ENCODE data around the gene FBN1. TPM values are rescaled to one million over a fixed set of nuclear protein-coding genes. Genes with fewer than 3 reads are reported as not detected.

Gene FBN1
- total and polyA plus RNA-seq, 4 experiments from 2014 or later = 0.20 to 0.22 TPM; not detected in 2

DNA sequence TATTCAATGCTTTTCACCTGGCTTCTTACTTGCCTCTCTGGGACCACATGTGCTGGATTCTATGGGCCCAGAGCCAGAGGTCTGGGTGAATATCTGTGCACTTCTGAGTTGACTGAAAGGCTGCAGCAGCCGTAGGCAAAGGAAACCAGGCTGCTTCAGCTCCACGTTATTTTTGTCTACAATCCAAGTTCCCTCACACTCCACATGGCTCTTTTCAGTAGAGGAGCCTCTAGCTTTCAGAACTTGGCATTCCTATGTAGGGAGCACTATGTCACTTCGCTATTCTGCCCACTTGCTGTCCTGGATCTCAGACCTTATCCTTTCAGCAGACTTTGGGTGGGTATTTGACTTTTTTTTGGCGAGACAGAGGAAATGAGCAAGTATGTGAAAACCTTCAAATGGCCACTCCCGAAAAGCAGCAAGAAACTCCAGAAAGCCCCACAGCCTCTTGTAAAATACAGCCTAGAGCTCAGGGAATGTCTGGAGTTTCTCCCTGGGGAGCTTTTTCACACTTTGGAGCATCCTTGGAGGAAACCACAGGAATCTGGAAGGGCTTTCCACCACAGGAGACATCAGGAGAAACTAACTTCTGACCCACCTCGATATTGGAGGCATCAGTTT, 233.4 kb downstream of the FBN1 start:
- H3K27me3 Mint-ChIP-seq = peaks cover 2 to 3% of the 10 kb centered on the region in 2 donors
- DNase-seq = no peak
- no peaks in the 10 kb centered on the region for H3K9me3 Mint-ChIP-seq
- no peak overlapping the region for H3K4me3 ChIP-seq (ENCODE audit: low read length in 2 of 2)
- H3K4me3 Mint-ChIP-seq = no peak overlapping the region
- H3K36me3 ChIP-seq (ENCODE audit: insufficient read depth, low read length) = no peaks in the 10 kb centered on the region
- no peaks in the 10 kb centered on the region for H3K36me3 Mint-ChIP-seq
- POLR2A ChIA-PET (ENCODE audit: partially characterized antibody) = no interaction called here
- H3K4me1 ChIP-seq (ENCODE audit: insufficient read depth, low read length) = no peaks in the 10 kb centered on the region
- no peaks in the 10 kb centered on the region for H3K27me3 ChIP-seq (ENCODE audit: insufficient read depth, low read length)
- intact Hi-C loops (cut with micrococcal nuclease) = no loop called here
- CTCF ChIA-PET (ENCODE audit: partially characterized antibody) = no interaction called here
- no peaks in the 10 kb centered on the region for H3K9me3 ChIP-seq (ENCODE audit: control insufficient read depth in 1 of 2, low read length in 2 of 2)
- no peak overlapping the region for H3K27ac ChIP-seq (ENCODE audit: low read depth, low read length)
- no peaks in the 10 kb centered on the region for H3K4me1 Mint-ChIP-seq
- no peak overlapping the region for H3K27ac Mint-ChIP-seq

DNA sequence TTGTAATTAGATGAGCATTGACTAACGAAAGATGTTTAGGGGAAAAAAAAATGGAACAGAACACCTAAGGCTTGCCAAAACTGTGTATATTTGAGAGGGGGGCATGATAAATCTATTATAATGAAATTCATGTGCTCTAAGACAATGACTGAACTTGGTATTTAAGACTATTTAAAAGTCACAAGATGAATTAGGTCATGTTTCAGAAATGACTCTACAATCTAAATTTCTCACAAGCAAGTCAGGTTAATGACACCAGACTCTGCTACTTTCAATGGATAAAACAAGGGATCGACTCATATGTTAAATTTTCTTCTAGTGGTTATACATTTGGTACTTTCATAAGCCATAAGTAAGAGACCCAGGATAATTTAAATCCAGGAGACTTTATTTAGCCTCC, 235.9 kb downstream of the FBN1 start:
- CTCF ChIA-PET (ENCODE audit: partially characterized antibody) = no interaction called here
- no peak for DNase-seq
- Mint-ChIP-seq H3K36me3 (no peaks in the 10 kb centered on the region), H3K27ac (no peak overlapping the region), H3K4me3 (no peak overlapping the region), H3K27me3 (peaks cover 3 to 8% of the 10 kb centered on the region in 2 donors), H3K9me3 (no peaks in the 10 kb centered on the region), H3K4me1 (no peaks in the 10 kb centered on the region)
- Histone ChIP-seq H3K27me3 (ENCODE audit: insufficient read depth, low read length) (no peaks in the 10 kb centered on the region), H3K4me1 (ENCODE audit: insufficient read depth, low read length) (no peaks in the 10 kb centered on the region), H3K36me3 (ENCODE audit: insufficient read depth, low read length) (no peaks in the 10 kb centered on the region), H3K9me3 (ENCODE audit: control insufficient read depth in 1 of 2, low read length in 2 of 2) (no peaks in the 10 kb centered on the region), H3K4me3 (ENCODE audit: low read length in 2 of 2) (no peak overlapping the region), H3K27ac (ENCODE audit: low read depth, low read length) (no peak overlapping the region)
- POLR2A ChIA-PET (ENCODE audit: partially characterized antibody) = no interaction called here
- intact Hi-C loops (cut with micrococcal nuclease) = no loop called here

DNA sequence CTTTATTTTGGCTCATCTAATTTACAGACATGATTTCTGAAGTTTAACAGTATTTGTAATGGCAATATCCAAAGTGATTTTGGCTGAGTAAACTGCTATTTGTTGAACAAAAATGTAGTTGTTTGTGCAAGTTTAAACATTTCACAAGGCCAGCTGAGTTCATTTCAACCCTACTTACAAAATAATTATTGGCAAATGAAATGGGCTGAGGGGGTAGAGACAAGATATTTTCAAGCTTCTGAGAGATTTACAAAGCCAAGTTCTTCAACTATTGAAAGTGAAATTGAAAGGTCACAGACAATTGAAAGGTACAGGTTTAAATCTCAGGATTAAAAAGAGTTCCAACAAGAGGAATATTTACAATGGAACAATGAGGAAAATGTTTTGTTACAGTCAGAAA, 237.2 kb downstream of the FBN1 start:
- POLR2A ChIA-PET (ENCODE audit: partially characterized antibody) = no interaction called here
- no peak overlapping the region for H3K27ac Mint-ChIP-seq
- CTCF ChIA-PET (ENCODE audit: partially characterized antibody) = no interaction called here

DNA sequence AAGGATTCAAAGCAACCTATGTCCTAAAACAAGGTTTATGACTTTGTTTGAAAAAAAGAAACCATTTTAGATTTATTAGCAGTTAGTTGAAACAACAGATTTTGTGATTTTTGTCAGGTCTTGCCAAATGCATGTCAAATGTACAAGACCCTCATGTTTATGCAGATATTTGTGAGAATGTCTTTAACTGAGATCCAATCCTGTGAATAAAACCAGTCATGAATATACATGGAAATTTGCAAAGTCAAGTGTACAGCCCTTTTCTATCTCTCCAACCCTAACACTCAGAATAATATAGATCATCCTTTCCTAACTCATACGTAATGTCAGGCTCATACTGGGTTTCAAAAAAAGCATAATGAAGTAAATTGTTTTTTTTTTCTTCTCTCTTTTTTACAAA, 237.9 kb downstream of the FBN1 start:
- Mint-ChIP-seq H3K9me3 (no peaks in the 10 kb centered on the region), H3K27me3 (peaks cover 0 to 6% of the 10 kb centered on the region in 2 donors), H3K4me1 (no peaks in the 10 kb centered on the region), H3K36me3 (no peaks in the 10 kb centered on the region), H3K27ac (no peak overlapping the region), H3K4me3 (no peak overlapping the region)
- no peak for DNase-seq
- Histone ChIP-seq H3K27me3 (ENCODE audit: insufficient read depth, low read length) (no peaks in the 10 kb centered on the region), H3K27ac (ENCODE audit: low read depth, low read length) (no peak overlapping the region), H3K4me1 (ENCODE audit: insufficient read depth, low read length) (no peaks in the 10 kb centered on the region), H3K36me3 (ENCODE audit: insufficient read depth, low read length) (no peaks in the 10 kb centered on the region), H3K4me3 (ENCODE audit: low read length in 2 of 2) (no peak overlapping the region), H3K9me3 (ENCODE audit: control insufficient read depth in 1 of 2, low read length in 2 of 2) (no peaks in the 10 kb centered on the region)
- intact Hi-C loops (cut with micrococcal nuclease) = no loop called here
- POLR2A ChIA-PET (ENCODE audit: partially characterized antibody) = no interaction called here
- CTCF ChIA-PET (ENCODE audit: partially characterized antibody) = no interaction called here

More for the DNA sequence above, 237.2 kb downstream of the FBN1 start:
- no peaks in the 10 kb centered on the region for H3K9me3 Mint-ChIP-seq
- H3K4me3 Mint-ChIP-seq = no peak overlapping the region
- DNase-seq = no peak
- intact Hi-C loops (cut with micrococcal nuclease) = no loop called here
- H3K27ac ChIP-seq (ENCODE audit: low read depth, low read length) = no peak overlapping the region
- no peaks in the 10 kb centered on the region for H3K4me1 ChIP-seq (ENCODE audit: insufficient read depth, low read length)
- H3K27me3 ChIP-seq (ENCODE audit: insufficient read depth, low read length) = no peaks in the 10 kb centered on the region
- no peaks in the 10 kb centered on the region for H3K4me1 Mint-ChIP-seq
- no peak overlapping the region for H3K4me3 ChIP-seq (ENCODE audit: low read length in 2 of 2)
- no peaks in the 10 kb centered on the region for H3K36me3 ChIP-seq (ENCODE audit: insufficient read depth, low read length)
- peaks cover 1 to 8% of the 10 kb centered on the region in 2 donors for H3K27me3 Mint-ChIP-seq
- H3K36me3 Mint-ChIP-seq = no peaks in the 10 kb centered on the region
- no peaks in the 10 kb centered on the region for H3K9me3 ChIP-seq (ENCODE audit: control insufficient read depth in 1 of 2, low read length in 2 of 2)

DNA sequence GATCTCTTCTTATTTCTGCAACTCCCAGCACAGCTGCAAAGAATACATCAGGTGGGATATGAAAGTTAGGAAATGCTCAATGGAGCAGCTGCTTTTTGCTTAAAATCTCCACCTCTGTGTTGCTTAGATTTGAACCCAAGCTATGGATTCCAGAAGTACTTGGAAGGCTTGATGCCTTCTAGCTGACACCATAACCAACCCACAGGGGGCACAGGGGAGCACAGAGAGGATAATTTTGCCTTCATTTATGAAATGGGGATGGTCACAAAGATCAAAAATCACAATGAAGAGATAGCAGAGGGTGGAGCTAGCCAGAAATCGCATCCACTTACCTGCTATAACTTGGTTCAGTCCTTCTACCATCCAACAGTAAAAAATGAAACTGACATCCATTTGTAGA, 238.6 kb downstream of the FBN1 start:
- CTCF ChIA-PET (ENCODE audit: partially characterized antibody) = no interaction called here
- no peak for DNase-seq
- H3K36me3 Mint-ChIP-seq = no peaks in the 10 kb centered on the region
- Histone ChIP-seq H3K27me3 (ENCODE audit: insufficient read depth, low read length) (no peaks in the 10 kb centered on the region), H3K36me3 (ENCODE audit: insufficient read depth, low read length) (no peaks in the 10 kb centered on the region), H3K4me1 (ENCODE audit: insufficient read depth, low read length) (no peaks in the 10 kb centered on the region), H3K27ac (ENCODE audit: low read depth, low read length) (no peak overlapping the region), H3K4me3 (ENCODE audit: low read length in 2 of 2) (no peak overlapping the region), H3K9me3 (ENCODE audit: control insufficient read depth in 1 of 2, low read length in 2 of 2) (no peaks in the 10 kb centered on the region)
- H3K27me3 Mint-ChIP-seq = peaks cover 0 to 6% of the 10 kb centered on the region in 2 donors
- intact Hi-C loops (cut with micrococcal nuclease) = no loop called here
- no peaks in the 10 kb centered on the region for H3K4me1 Mint-ChIP-seq
- no peak overlapping the region for H3K27ac Mint-ChIP-seq
- H3K4me3 Mint-ChIP-seq = no peak overlapping the region
- POLR2A ChIA-PET (ENCODE audit: partially characterized antibody) = no interaction called here
- H3K9me3 Mint-ChIP-seq = no peaks in the 10 kb centered on the region

DNA sequence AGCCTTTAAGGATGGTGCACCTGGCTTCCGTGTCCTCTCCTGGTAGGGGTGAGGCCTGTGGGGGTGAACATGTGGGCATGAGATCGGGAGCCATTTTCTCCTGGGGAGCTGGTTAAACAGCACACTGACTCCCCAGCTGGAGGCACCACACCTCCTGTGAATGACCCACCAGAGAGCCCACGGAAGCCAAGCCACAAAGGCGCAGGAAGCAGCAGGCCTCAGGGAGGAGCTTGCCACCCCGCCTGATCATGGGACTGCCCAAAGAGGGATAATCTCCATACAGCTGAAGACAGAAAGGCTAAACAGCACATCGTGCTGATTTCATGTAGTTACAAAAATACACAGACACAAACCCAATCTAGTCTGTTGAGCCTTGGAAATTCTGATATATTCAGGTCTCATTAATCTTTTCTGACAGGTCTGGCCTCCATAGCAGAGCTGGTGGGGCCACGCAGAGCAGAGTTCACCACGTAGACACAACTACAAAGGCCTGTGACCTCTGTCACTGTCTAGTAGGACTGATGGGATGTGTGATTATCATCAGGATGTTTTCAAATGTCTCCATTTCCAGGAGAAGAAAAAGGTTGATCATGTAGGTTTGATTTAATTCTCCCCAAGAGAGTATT, 239.1 kb downstream of the FBN1 start:
- Mint-ChIP-seq H3K36me3 (no peaks in the 10 kb centered on the region), H3K27me3 (peaks cover 0 to 6% of the 10 kb centered on the region in 2 donors), H3K9me3 (no peaks in the 10 kb centered on the region), H3K27ac (no peak overlapping the region), H3K4me3 (no peak overlapping the region), H3K4me1 (no peaks in the 10 kb centered on the region)
- ChIA-PET POLR2A (ENCODE audit: partially characterized antibody) (no interaction called here), CTCF (ENCODE audit: partially characterized antibody) (no interaction called here)
- Histone ChIP-seq H3K4me1 (ENCODE audit: insufficient read depth, low read length) (no peaks in the 10 kb centered on the region), H3K27me3 (ENCODE audit: insufficient read depth, low read length) (no peaks in the 10 kb centered on the region), H3K4me3 (ENCODE audit: low read length in 2 of 2) (no peak overlapping the region), H3K9me3 (ENCODE audit: control insufficient read depth in 1 of 2, low read length in 2 of 2) (no peaks in the 10 kb centered on the region), H3K36me3 (ENCODE audit: insufficient read depth, low read length) (no peaks in the 10 kb centered on the region), H3K27ac (ENCODE audit: low read depth, low read length) (no peak overlapping the region)
- intact Hi-C loops (cut with micrococcal nuclease) = no loop called here
- DNase-seq = no peak

DNA sequence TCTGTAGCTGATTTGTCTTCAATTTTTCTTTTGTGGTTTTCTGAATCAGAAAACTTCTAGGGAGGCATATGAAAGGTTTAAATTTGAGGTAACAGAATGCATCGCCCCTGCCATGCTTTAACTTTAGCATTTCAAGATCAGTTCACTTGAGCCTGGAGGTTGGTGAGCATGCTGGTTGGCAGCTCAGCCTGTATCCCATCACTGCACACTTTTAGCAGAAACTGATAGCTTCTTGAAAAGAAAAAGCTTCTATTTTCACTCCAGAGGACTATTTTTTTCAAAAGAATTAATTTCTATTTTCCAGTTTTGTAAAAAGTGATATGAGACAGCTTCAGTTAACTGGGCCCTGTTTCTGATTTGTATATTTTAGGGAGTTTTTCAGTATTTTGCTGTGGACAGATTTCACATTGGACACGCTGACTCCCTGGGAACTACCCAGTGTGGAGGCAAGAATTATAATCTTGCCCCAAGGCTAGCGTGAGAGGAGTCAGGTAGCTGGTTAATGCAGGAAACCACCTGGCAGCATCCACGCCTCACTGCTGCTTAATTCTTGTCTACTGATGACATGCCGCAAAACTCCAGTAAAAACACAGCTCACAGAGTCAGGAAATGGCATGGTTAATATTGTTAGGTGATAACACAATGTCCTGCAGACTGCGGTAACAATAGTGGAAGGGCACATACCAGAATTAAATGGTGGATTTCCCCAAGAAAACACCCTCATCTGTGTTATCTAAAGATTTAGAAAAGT, 242.9 kb downstream of the FBN1 start:
- H3K4me1 ChIP-seq (ENCODE audit: insufficient read depth, low read length) = no peaks in the 10 kb centered on the region
- H3K27ac ChIP-seq (ENCODE audit: low read depth, low read length) = no peak overlapping the region
- Mint-ChIP-seq H3K36me3 (no peaks in the 10 kb centered on the region), H3K27me3 (peaks cover 5 to 10% of the 10 kb centered on the region in 2 donors), H3K27ac (no peak overlapping the region), H3K9me3 (peaks cover 0 to 3% (median 0%) of the 10 kb centered on the region in 8 donors), H3K4me3 (no peak overlapping the region), H3K4me1 (no peaks in the 10 kb centered on the region)
- ChIA-PET POLR2A (ENCODE audit: partially characterized antibody) (no interaction called here), CTCF (ENCODE audit: partially characterized antibody) (no interaction called here)
- no peaks in the 10 kb centered on the region for H3K36me3 ChIP-seq (ENCODE audit: insufficient read depth, low read length)
- intact Hi-C loops (cut with micrococcal nuclease) = no loop called here
- H3K9me3 ChIP-seq (ENCODE audit: control insufficient read depth in 1 of 2, low read length in 2 of 2) = no peaks in the 10 kb centered on the region
- H3K27me3 ChIP-seq (ENCODE audit: insufficient read depth, low read length) = no peaks in the 10 kb centered on the region
- no peak for DNase-seq
- no peak overlapping the region for H3K4me3 ChIP-seq (ENCODE audit: low read length in 2 of 2)

All from CD4-positive, alpha-beta memory T cell (primary cell).